WERI-Rb-1 (cell line): Measurements from ENCODE around the gene HOXB3.

Experiments used
- DNase-seq: peaks from one replicate; pipeline ENCODE4 v3.0.0-alpha.2; 2020
- H3K27ac ChIP-seq: fragments of 250-450 bp; sonication (Bioruptor Pico); 2 replicates; pipeline ENCODE4 v1.5.1; 2020; ENCODE audit warnings: mild to moderate bottlenecking, moderate library complexity
- H3K27me3 ChIP-seq: fragments of 250-450 bp; sonication (Bioruptor Pico); 2 replicates; pipeline ENCODE4 v1.5.1; 2021; ENCODE audit warnings: mild to moderate bottlenecking, low read depth, moderate library complexity; ENCODE audit not compliant: insufficient read depth, severe bottlenecking
- H3K36me3 ChIP-seq: fragments of 250-450 bp; sonication (Bioruptor Pico); 2 replicates; pipeline ENCODE4 v1.5.1; 2020; ENCODE audit warnings: mild to moderate bottlenecking, moderate library complexity
- H3K4me3 ChIP-seq: 2 replicates; pipeline ENCODE4 v1.5.1; 2011; ENCODE audit warnings: low read depth, mild to moderate bottlenecking, control low read depth, low read length
- H3K9me3 ChIP-seq: fragments of 250-450 bp; sonication (Bioruptor Pico); 2 replicates; pipeline ENCODE4 v1.5.1; 2021; ENCODE audit warnings: mild to moderate bottlenecking, moderate library complexity; ENCODE audit not compliant: severe bottlenecking
- CTCF ChIP-seq: IDR thresholded peaks from 2 replicates; pipeline ENCODE4 v1.5.1; 2011; ENCODE audit warnings: low read depth, mild to moderate bottlenecking, control low read depth, inconsistent platforms, low read length

The HOXB3 gene

GRCh38 chr17:48551214-48551555 lies 38.9 kb downstream of the HOXB3 start:
- no peak for TF ChIP-seq CTCF
- no peak for DNase-seq
- no peak overlapping the region for H3K4me3 ChIP-seq
- peaks cover 9% of the 10 kb centered on the region for H3K9me3 ChIP-seq
- peaks cover 85% of the 10 kb centered on the region for H3K27me3 ChIP-seq
- no peaks in the 10 kb centered on the region; the same call in 1 of the 2 replicates for H3K36me3 ChIP-seq
- H3K27ac ChIP-seq, result no peak overlapping the region

GRCh38 chr17:48550502-48551213 lies 39.4 kb downstream of the HOXB3 start:
- no peak for DNase-seq
- Histone ChIP-seq H3K36me3 (no peaks in the 10 kb centered on the region; the same call in 1 of the 2 replicates), H3K27me3 (peaks cover 88% of the 10 kb centered on the region), H3K27ac (no peak overlapping the region), H3K4me3 (no peak overlapping the region), H3K9me3 (peaks cover 9% of the 10 kb centered on the region)
- no peak for TF ChIP-seq CTCF

GRCh38 chr17:48549914-48550501 lies 40.0 kb downstream of the HOXB3 start:
- Histone ChIP-seq H3K4me3 (no peak overlapping the region), H3K27me3 (peaks cover 91% of the 10 kb centered on the region)
- no peak for TF ChIP-seq CTCF

GRCh38 chr17:48549281-48549630 lies 40.8 kb downstream of the HOXB3 start:
- Histone ChIP-seq H3K9me3 (peaks cover 9% of the 10 kb centered on the region), H3K27ac (no peak overlapping the region), H3K27me3 (peaks cover 90% of the 10 kb centered on the region), H3K36me3 (no peaks in the 10 kb centered on the region; the same call in 1 of the 2 replicates), H3K4me3 (no peak overlapping the region)
- no peak for TF ChIP-seq CTCF
- DNase-seq, result no peak

More at GRCh38 chr17:48549914-48550501, 40.0 kb downstream of the HOXB3 start:
- H3K36me3 ChIP-seq, result no peaks in the 10 kb centered on the region; the same call in 1 of the 2 replicates
- H3K27ac ChIP-seq, result no peak overlapping the region
- peaks cover 9% of the 10 kb centered on the region for H3K9me3 ChIP-seq
- DNase-seq, result no peak

GRCh38 chr17:48548523-48549280 lies 41.3 kb downstream of the HOXB3 start:
- Histone ChIP-seq H3K27ac (no peak overlapping the region), H3K9me3 (peaks cover 9% of the 10 kb centered on the region), H3K27me3 (peaks cover 90% of the 10 kb centered on the region), H3K4me3 (no peak overlapping the region), H3K36me3 (no peaks in the 10 kb centered on the region; the same call in 1 of the 2 replicates)
- no peak for TF ChIP-seq CTCF
- no peak for DNase-seq
